ENCODE data around the gene ATP6V1A. TPM values are rescaled to one million over a fixed set of nuclear protein-coding genes. Genes with fewer than 3 reads are reported as not detected.
"Not testable (repeated sequence)": the region's sequence is repeated elsewhere in the genome, so short reads cannot be mapped to it uniquely, and the experiment has no call there.

ATP6V1A gene
- total RNA-seq, 2 donors from 2014 or later = 48.8 to 69.5 TPM

- DNase-seq (ENCODE audit: low spot score in 2 of 2) (no peak), ATAC-seq (no peak)
- Mint-ChIP-seq H3K27ac (no peak overlapping the region), H3K9me3 (no peaks in the 10 kb centered on the region), H3K36me3 (no peaks in the 10 kb centered on the region)
These were observed 92.7 kb downstream of the ATP6V1A start for GRCh38 chr3:113839551-113839950.

DNA sequence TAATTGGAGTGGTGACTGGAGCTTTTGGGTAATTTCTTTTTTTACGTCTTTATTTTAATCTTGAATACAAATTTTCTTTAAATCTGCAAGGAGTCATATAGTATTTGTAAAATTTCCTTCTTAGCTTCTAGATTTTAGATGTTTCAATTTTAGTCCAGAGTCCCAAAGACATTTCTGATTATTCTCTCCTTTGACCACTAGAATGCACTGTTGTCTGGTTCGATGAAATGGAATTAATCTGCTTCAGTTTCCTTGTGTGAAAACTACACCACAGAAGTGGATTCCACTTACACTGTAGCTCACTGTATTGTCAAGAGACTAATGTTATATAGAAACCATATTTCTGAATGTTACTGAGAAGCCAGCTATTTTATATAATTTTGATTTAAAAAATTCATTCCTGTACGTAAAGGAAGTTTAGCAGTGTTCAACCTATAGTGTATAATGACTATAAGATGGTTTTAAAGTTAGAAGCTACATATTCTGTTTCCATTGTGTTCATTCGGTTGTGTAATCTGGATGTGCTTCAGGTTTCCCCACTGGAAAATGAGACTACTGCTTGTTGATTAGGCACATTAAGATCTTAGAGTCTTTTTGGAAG is 97.9 kb downstream of the ATP6V1A start:
- Mint-ChIP-seq H3K36me3 (no peaks in the 10 kb centered on the region), H3K27ac (no peak overlapping the region), H3K9me3 (no peaks in the 10 kb centered on the region)
- DNase-seq (ENCODE audit: low spot score in 2 of 2) (no peak), ATAC-seq (peak in 1 of 2 donors; percentile 37)

- ATAC-seq (no peak), DNase-seq (ENCODE audit: low spot score in 2 of 2) (no peak)
- Mint-ChIP-seq H3K36me3 (no peaks in the 10 kb centered on the region), H3K9me3 (no peaks in the 10 kb centered on the region), H3K27ac (no peak overlapping the region)
These were observed 100.4 kb downstream of the ATP6V1A start for GRCh38 chr3:113847247-113847646.

DNA sequence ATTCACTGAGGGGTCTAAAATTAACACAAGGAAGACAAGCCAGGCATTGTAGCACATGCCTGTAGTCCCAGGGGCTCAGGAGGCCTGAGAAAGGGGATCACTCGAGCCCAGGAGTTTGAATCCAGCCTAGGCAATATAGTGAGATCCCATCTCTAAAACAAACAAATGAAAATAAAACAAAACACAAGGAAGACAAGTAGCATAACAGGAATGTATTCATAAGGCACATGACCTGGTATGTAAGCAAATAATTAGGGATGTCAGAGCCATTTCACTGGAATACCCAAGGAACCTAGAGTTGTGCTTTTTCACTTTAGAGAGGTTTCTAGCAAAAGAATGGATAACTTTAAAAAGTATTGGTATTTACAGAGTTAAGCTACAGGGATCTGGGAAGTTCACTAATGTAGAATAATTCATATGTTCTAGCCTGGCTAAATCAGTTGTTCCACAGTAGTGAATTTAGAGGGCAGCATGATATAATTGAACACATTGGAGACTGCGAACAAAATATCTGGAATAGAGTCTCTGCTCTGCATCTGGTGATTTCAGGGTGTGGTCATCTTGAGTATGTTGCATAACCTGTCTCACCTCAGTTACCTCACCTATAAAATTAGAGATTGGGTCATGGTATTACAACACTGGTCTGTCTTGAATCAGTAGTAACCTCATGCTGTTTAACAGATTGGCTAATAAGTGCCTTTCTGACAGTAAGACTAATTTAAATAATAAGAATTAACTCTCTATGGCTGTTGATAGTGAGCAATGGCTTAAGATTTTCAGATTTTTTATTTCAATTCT is 101.0 kb downstream of the ATP6V1A start:
- DNase-seq (ENCODE audit: low spot score in 2 of 2) (no peak), ATAC-seq (no peak)
- no peaks in the 10 kb centered on the region for H3K36me3 Mint-ChIP-seq
- H3K9me3 Mint-ChIP-seq = no peaks in the 10 kb centered on the region
- H3K27ac Mint-ChIP-seq = no peak overlapping the region

DNA sequence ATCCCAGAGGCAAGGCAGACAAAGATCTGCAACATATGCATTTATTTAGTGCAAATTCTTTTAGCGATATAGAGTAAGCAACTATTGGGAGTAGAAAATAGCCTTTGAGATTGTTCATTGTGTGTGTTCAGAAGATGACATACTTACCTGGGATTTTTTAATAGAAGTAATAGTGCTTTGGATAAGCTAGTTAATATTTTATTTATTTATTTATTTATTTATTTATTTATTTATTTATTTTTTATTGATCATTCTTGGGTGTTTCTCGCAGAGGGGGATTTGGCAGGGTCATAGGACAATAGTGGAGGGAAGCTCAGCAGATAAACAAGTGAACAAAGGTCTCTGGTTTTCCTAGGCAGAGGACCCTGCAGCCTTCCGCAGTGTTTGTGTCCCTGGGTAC is 102.2 kb downstream of the ATP6V1A start:
- H3K36me3 Mint-ChIP-seq; ATAC-seq; DNase-seq (ENCODE audit: low spot score in 2 of 2); H3K27ac Mint-ChIP-seq; H3K9me3 Mint-ChIP-seq: not testable (repeated sequence)

GRCh38 chr3:113849841-113850240 is 103.0 kb downstream of the ATP6V1A start:
- not testable (repeated sequence) for H3K27ac Mint-ChIP-seq; ATAC-seq; H3K9me3 Mint-ChIP-seq; DNase-seq (ENCODE audit: low spot score in 2 of 2); H3K36me3 Mint-ChIP-seq

GRCh38 chr3:113850391-113850790 is 103.6 kb downstream of the ATP6V1A start:
- not testable (repeated sequence) for DNase-seq (ENCODE audit: low spot score in 2 of 2); ATAC-seq; H3K36me3 Mint-ChIP-seq; H3K27ac Mint-ChIP-seq; H3K9me3 Mint-ChIP-seq

- no peak for ATAC-seq
- H3K27ac Mint-ChIP-seq = no peak overlapping the region
- DNase-seq (ENCODE audit: low spot score in 2 of 2) = no peak
- H3K9me3 Mint-ChIP-seq = no peaks in the 10 kb centered on the region
- H3K36me3 Mint-ChIP-seq = no peaks in the 10 kb centered on the region
These were observed 105.7 kb downstream of the ATP6V1A start for GRCh38 chr3:113852506-113852905.

Other genes starting within 250 kb of the ATP6V1A start
- gene SPICE1, start 231.9 kb upstream of the ATP6V1A start, total RNA-seq = 10 to 100 TPM; 23.3 to 40.6 TPM
- gene SIDT1, start 214.5 kb upstream of the ATP6V1A start, total RNA-seq = 10 to 100 TPM; 12.1 to 44.7 TPM
- gene USF3, start 50.4 kb upstream of the ATP6V1A start, total RNA-seq = 10 to 100 TPM; 14.0 to 22.2 TPM
- gene NAA50, start 786 bp upstream of the ATP6V1A start, total RNA-seq = 100 to 1,000 TPM; 101 to 109 TPM
- gene GRAMD1C, start 91.8 kb downstream of the ATP6V1A start, total RNA-seq = 1 to 10 TPM in 1 of 2 donors, under 1 TPM in 1; 0.48 to 2.1 TPM
- gene ZDHHC23, start 201.0 kb downstream of the ATP6V1A start, total RNA-seq = 1 to 10 TPM; 1.7 to 5.8 TPM

All from activated naive CD4-positive, alpha-beta T cell treated with anti-CD3 and anti-CD28 coated beads, Interleukin-2, amount 50 U/mL, for 72 hours (primary cell).